Measurements from ENCODE around the gene SARNP.

The SARNP gene

GRCh38 chr12:55729819-55730818 lies 87.4 kb downstream of the SARNP start:
- DNase-seq (ENCODE audit: low read depth), result no peak
- in situ Hi-C loops (cut with HindIII; ENCODE audit: low sequenced_read_pairs), result no loop called here
- peak overlapping the region; percentile 89 for H3K4me3 ChIP-seq (ENCODE audit: low read depth, low read length)
- TF ChIP-seq CTCF (IDR thresholded peaks at IDR 0.05; ENCODE audit: low read depth, low read length, missing control alignments), result no peak

- peak within 1 kb of the TSS; percentile 89 for H3K4me3 ChIP-seq (ENCODE audit: low read depth, low read length)
- peak; percentile 86 for DNase-seq (ENCODE audit: low read depth)
- in situ Hi-C loops (cut with HindIII; ENCODE audit: low sequenced_read_pairs), result no loop called here
- TF ChIP-seq CTCF (IDR thresholded peaks at IDR 0.05; ENCODE audit: low read depth, low read length, missing control alignments), result no peak
Measured at GRCh38 chr12:55728939-55729818, 88.3 kb downstream of the SARNP start, which contains the start of gene CD63. TSS of gene CD63 (minus strand) at chr12:55729009. CDS start at chr12:55728341, 668 bp downstream.

- peak overlapping the region; percentile 89 for H3K4me3 ChIP-seq (ENCODE audit: low read depth, low read length)
- TF ChIP-seq CTCF (IDR thresholded peaks at IDR 0.05; ENCODE audit: low read depth, low read length, missing control alignments), result no peak
- DNase-seq (ENCODE audit: low read depth), result no peak
- in situ Hi-C loops (cut with HindIII; ENCODE audit: low sequenced_read_pairs), result no loop called here
Measured at GRCh38 chr12:55728186-55728938, 89.2 kb downstream of the SARNP start.

- no peak for DNase-seq (ENCODE audit: low read depth)
- peak overlapping the region; percentile 89 for H3K4me3 ChIP-seq (ENCODE audit: low read depth, low read length)
- TF ChIP-seq CTCF (IDR thresholded peaks at IDR 0.05; ENCODE audit: low read depth, low read length, missing control alignments), result no peak
- in situ Hi-C loops (cut with HindIII; ENCODE audit: low sequenced_read_pairs), result no loop called here
Measured at GRCh38 chr12:55727643-55728185, 89.8 kb downstream of the SARNP start.

- DNase-seq (ENCODE audit: low read depth), result no peak
- TF ChIP-seq CTCF (IDR thresholded peaks at IDR 0.05; ENCODE audit: low read depth, low read length, missing control alignments), result no peak
- H3K4me3 ChIP-seq (ENCODE audit: low read depth, low read length), result peak overlapping the region; percentile 89
- in situ Hi-C loops (cut with HindIII; ENCODE audit: low sequenced_read_pairs), result no loop called here
Measured at GRCh38 chr12:55726971-55727370, 90.6 kb downstream of the SARNP start.
